Stimulated activated CD4-positive, alpha-beta T cell treated with anti-CD3 and anti-CD28 coated beads, Interleukin-2, amount 100 ng/mL, for 24 hours (primary cell): ENCODE data around the gene CSTF2T.
"Not testable (repeated sequence)": the region's sequence is repeated elsewhere in the genome, so short reads cannot be mapped to it uniquely, and the experiment has no call there.

Source experiments
- DNase-seq, 2 donors: peaks; one replicate each; pipeline ENCODE4 v3.0.0-alpha.2; 2020

Gene CSTF2T

DNA sequence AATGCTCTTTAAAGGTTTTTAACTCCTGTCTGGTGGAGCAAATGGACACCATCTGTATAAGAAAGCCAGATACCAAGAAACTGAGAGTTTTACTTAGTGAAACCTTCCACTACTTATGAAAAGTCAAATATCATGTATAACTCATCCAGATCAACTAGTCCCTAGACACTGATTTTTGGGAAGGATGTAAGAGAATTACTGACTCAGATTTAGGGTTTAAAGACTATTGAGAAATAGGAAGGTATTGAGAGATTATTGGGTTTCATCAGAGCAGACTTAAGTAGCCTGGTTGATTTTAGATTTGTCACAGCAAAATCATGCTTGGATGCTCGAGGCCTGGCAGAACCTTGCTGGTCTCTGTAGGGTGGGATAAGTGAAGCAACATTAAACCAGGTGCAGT lies 3.1 kb downstream of the CSTF2T start:
- no peak for DNase-seq

- no peak for DNase-seq
Observed at GRCh38 chr10:51694086-51694768, 5.2 kb downstream of the CSTF2T start.

DNA sequence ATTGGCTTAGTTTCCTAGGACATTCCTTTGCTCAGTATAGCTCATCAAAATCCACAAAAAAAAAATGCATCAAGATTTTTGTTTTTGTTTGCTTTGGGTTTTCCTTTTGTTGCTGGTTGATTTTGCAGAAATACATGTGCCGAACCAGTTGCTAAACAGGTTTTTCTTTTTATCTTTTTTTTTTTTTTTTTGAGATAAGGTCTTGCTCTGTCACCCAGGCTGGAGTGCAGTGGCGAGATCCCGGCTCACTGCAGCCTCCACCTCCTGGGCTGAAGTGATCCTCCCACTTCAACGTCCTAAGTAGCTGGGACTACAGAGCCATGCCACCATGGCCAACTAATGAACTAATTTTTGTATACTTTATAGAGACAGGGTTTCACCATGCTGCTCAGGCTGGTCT lies 8.3 kb downstream of the CSTF2T start:
- DNase-seq: no peak

DNA sequence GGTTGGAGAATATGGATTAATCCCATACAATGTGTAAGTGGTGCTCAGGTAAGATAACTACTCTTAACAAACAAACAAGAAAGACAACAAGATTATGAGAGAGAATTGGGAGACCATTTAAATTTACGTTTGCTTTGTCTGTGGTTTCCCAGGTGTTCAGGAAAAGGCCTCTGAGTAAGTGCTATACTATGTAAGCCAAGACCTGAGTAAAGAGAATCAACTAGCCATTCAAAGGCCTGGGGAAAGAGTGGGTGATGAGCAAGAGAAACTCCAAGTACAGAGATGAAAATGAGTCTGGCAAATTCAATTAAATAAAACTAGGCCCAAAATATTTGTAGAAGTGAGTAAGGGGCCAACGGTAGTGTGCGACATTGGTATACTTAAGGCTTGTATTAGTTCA lies 9.9 kb downstream of the CSTF2T start:
- DNase-seq: no peak

- DNase-seq: not testable (repeated sequence)
Observed at GRCh38 chr10:51688826-51689225, 10.6 kb downstream of the CSTF2T start.

- DNase-seq: no peak
Observed at GRCh38 chr10:51687296-51687695, 12.1 kb downstream of the CSTF2T start.

DNA sequence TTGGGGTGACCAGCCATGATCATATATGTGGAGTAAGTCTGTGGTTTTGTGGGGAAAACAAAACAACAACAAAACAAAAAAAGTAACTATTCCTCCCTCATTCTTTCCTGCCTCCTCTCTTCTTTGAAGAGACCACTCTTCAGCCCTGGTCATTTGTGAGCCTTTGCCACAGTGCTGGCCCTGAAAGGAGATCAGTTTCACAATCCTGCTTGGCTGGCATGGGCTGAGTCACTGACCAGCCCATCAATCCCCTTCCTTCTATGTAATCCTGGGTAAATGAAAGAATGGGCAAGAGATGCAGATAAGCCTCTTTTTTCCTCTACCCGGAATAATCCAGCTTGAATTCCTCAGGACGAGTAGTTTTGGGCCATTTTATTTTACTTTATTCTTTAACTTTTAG lies 13.6 kb downstream of the CSTF2T start:
- no peak for DNase-seq

GRCh38 chr10:51683031-51683691 lies 16.2 kb downstream of the CSTF2T start:
- DNase-seq: no peak

DNA sequence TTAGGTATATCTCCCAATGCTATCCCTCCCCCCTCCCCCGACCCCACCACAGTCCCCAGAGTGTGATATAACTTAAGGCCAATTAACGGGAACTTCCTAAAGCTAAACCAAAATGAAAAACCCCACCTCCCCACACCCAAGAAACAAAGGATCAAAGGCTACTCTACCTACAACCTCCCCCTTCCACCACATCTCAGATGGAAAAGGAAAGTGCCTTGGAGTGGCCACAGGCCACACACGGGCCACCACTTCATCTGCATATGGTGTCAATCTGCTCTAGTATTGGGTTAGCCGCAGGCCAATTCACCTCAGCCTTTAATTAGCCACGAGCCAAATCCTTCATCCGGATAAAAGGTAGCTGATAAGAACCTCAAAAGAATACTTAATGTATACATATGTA lies 19.6 kb downstream of the CSTF2T start:
- no peak for DNase-seq

- DNase-seq: no peak
Observed at GRCh38 chr10:51675088-51675487, 24.3 kb downstream of the CSTF2T start.

DNA sequence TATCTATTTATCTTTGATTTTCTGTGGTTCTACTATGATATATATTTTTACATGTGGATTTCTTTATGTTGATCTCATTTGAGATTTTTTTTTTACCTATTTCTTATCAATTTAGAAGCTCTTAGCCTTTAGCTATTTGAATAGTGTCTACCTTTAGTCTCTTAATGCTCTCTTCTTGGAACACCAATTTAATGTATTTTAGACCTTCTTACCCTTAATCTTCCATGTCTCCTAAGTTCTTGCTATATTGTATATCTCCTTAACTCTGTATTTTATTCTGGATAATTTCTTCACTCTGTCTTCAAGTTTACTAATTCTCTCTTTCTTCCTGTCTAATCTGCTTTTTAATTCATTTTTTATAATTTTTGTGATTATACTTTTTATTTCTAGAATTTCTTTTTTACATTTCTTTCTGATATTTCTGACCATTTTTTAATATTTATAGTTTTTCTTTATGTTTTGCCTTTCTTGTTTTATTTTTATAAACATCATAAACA lies 27.3 kb downstream of the CSTF2T start:
- DNase-seq: no peak

DNA sequence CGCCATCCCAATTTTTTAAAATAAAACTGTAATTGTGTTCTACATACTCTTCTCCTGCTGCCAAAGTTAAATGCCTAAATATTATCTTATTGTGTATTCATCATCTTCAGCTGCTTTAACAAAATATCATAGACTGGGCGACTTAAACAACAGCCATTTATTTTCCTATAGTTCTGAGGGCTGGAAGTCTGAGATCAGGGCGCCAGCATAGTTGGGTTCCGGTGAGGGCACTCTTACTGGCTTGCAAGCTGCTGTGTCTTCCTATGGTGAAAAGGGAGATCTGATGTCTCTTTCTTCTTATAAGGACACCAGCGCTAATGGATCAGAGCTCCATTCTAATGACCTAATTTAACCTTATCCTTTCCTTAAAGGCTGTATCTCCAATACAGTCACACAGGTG lies 30.4 kb downstream of the CSTF2T start:
- DNase-seq: no peak

GRCh38 chr10:51668336-51668689 lies 31.1 kb downstream of the CSTF2T start:
- DNase-seq: no peak

DNA sequence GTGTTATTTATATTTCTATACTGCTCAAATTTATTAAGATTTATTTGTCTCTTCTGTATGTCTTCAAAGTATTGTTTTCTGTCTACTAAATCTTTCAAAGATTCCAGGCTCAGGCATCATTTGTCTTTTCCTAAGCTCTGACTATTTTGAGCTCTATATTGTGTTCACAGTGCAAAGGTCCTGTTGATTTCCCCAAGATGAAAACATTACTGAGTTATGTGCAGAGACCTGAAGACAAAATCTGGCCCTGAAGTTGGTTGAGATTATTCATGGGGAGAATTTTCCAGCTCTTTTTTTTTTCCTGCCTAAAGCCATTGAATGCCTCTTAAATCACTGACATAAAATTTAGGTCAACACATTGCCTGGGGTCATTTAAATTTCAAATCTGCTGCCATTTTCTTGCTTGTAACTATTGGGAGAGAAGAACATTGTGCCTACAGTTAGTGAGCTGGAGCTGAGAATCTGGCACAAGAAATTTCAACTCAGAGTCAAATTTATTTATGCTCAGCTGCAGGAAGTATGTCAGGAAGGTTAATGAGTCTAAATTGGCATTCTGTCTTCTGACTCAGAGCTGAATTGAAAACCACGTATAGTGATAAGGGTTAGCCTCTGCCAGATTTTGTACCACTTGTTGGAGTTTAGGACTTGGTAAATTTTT lies 31.6 kb downstream of the CSTF2T start:
- no peak for DNase-seq

GRCh38 chr10:51666456-51666855 lies 32.9 kb downstream of the CSTF2T start:
- DNase-seq: no peak

- no peak for DNase-seq
Observed at GRCh38 chr10:51663086-51663485, 36.3 kb downstream of the CSTF2T start.

DNA sequence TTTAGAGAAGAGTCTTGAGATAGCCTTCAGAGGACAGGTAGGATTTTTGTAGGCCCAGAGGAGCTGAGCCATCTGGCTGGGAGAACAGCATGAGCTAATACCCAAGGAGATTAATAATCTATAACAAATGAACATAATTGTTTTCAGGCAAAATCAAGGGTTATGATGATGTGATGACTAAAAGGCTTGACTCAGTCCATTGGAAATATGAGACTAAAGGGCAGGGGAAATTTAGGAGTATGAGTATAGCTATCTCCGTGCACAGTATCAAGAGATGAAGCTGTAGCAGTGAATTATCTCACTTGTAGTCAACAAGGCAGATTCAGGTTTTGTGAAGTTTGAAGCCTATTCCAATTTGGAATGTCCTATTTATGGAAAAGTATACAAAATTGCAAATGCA lies 40.1 kb downstream of the CSTF2T start:
- no peak for DNase-seq

DNA sequence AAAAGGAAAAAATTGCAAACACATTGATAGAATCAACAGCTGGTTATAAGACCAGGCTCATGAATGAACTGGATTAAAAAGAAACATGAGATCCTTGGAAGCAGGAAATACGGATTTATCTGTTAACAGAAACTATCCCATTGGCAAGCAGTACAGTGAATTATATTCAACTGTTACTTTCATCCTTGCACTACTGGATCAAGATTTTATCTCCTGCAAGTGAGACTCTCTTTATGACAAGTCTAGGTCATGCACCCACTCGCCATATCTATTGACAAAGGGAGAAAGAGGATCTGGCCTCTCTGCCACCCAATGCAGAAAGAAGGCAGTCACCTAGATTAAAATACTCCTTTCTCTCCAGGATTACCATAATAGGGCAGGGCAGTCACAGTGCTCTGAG lies 41.4 kb downstream of the CSTF2T start:
- DNase-seq: no peak

- DNase-seq: no peak
Observed at GRCh38 chr10:51656503-51656902, 42.9 kb downstream of the CSTF2T start.

- DNase-seq: no peak
Observed at GRCh38 chr10:51654918-51655317, 44.5 kb downstream of the CSTF2T start.

- DNase-seq: no peak
Observed at GRCh38 chr10:51653025-51653424, 46.4 kb downstream of the CSTF2T start.

DNA sequence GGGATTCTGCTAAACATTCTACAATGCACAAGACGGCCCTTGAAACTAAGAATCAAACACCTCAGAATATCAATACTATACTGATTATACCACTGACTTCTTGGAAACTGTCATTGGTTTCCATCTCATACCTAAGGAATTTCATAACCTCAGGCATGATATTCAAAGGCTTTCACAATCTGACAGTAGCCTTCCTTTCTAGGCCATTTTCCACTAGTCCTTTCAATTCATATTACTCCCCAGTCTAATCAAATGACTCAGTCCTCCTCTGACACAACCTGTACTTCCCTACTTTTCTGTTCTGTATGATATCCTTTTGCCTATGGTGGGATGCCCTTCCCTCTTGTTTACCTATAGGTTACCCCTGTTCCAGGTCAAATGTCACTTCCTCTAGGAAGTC lies 48.3 kb downstream of the CSTF2T start:
- no peak for DNase-seq

- DNase-seq: no peak
Observed at GRCh38 chr10:51649064-51649463, 50.3 kb downstream of the CSTF2T start.
